Measurements from ENCODE around the gene BAG1.

BAG1 gene

DNA sequence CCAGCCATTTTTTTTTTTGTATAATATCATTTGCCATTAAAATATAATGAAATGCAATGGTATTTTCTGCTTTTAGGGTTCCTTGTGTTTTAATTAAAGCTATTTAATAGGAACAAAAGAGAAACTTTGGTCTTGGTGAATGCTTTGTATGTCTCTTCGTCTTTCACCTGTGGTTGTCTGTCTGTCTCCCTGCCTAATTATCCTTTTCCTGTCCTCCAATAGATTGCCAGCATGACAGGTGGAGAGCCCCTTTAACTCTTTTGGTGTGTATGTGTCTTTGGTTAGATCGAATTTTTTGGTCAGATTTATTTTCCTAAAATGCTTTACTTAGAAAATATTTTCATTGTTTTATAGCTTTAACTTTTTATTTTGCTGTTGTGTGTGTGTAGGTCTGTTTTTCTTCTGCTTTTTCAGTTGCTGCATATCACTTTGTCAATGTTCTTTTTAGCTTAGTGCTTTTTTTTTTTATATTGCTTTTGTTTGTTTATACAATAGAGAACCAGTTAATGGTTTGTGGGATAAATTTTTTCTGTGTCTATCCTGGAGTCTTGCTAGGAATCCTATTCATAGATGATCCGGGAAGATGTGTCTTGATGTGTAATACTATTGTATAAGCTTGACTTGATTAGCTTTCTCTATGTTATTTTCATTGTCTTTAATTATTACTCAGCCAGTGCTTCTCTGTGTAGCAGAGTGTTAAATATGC lies 8.9 kb upstream of the BAG1 start:
- DNase-seq, result no peak

- no peak for DNase-seq
Measured at GRCh38 chr9:33272061-33272460, 7.6 kb upstream of the BAG1 start.

GRCh38 chr9:33270146-33270545 lies 5.6 kb upstream of the BAG1 start:
- DNase-seq, result no peak

DNA sequence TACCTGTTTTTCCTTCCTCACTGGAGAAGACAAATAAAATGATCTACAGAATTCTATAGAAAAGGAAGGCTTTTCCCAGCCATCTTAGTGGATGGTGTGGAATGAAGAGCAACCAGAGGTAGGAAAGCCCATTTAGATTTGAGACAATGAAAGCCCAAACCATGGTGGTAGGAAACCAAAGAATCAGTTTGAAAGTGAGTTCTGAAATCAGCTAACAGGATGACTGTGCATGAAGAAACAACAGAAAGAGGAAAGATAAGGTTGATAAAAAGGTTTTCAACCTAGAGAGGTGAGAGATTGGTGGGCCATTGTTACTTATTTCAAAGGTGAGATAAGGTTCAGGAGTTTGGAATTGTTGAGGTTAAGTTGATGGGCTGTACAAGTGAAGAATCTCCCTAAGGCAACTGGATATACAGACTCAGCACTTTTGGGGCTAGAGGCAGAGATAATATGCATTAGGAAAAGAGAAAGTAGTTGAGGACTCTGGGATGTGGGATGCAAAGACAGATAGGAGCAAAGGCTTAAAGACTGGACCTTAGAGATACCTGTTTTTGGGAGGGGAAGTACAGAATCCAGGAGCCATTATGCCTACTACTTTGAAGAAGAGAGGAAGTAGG lies 2.8 kb upstream of the BAG1 start:
- DNase-seq, result no peak

- DNase-seq, result no peak
Measured at GRCh38 chr9:33265211-33265865, 830 bp upstream of the BAG1 start.

DNA sequence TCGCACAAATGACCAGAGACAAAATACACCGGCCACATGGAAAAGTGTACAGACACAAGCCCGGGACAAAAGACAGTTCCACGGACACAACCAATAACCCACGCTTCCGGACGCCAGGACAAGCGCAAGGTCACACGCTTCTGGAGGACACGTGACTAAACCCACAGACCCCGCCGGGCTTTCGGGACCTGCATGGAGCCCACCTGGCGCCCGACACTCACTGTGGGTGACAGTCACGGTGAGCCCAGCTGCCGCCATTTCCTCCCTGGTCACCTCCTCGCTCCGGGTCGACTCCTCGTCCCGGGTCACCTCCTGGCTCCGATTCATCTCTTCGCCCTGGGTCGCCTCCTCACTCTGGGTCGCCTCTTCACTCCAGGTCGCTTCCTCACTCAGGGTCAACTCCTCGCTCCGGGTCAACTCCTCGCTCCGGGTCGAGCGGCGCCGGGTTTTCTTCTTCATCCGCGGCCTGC lies 470 bp downstream of the BAG1 start:
- peak; percentile 63 for DNase-seq

DNA sequence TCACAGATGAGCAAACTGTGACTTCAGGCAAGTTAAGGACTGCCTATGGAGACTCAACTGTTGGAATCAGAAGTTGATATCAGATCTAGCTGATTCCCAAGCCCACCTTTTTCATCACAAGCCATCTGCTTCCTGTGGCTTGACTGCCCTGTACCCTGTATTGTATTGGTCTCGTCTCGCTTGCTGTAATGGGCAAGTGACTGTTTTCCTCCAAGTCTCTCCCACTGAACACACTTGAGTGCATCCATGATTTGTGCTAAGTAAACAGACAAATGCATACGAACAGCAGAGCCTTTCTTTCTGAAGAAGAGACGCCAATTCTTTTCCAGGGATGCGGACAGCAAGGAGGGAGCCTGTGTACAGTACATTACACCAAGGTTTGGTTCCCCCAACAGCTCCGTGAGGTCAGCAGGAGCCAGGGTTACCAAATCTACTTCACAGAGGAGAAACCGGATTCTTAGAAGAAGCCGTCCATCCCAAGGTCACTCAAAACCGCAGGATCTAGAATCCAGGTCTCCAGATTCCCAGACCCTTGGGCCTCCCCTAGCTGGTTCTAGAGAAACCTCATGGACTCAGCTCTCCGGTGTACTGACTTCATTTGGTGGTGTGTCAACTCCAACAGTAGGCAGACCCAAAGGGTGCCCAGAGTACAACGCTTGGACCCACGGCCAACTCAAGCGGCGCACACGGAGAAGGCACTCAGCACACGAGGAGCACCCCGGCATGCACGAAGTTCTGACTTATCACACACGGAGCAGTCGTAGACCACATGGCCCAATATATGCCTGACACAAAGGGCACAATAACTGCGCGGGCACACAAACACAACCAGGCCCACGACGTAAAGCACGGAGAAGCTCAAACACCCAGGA lies 1.1 kb downstream of the BAG1 start:
- no peak for DNase-seq

DNA sequence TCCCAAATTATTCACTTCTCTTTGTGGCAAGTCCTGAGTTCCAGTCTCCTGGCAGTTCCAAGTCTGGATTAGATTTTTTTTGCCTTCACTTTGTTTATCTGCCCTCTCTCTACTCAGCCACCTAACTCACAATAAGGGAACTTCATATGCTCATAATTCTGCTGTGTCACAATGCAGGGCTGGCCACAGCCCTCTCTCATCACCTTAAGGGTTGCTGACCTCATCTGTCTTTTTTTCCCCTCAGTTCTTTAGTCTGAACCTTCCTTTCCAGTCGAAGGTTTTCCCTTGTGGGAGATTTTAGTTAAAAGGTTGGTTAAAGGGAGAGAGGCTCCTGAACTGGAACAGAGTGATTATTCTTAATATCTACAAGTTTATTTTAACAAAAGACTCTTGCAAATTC lies 4.1 kb downstream of the BAG1 start:
- DNase-seq, result no peak

DNA sequence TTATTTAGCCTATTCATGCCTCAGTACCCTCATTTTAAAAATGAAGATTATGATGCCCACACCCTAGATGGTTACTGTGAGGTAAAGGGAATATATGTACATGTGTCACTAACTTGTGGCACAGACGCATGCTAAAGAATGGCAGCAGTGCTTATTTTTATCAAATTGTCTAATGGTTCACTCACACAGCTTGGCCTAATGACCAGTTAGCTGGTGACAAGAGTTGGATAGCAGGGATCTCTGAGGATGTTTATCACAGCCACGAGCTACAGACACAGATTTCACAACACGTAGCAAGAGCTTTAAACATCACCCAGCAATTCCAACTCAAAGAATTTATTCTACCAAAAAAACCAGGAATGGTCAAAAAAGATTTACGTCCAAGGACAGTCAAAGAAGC lies 7.2 kb downstream of the BAG1 start:
- DNase-seq, result no peak

- DNase-seq, result no peak
Measured at GRCh38 chr9:33256236-33256635, 8.3 kb downstream of the BAG1 start.

DNA sequence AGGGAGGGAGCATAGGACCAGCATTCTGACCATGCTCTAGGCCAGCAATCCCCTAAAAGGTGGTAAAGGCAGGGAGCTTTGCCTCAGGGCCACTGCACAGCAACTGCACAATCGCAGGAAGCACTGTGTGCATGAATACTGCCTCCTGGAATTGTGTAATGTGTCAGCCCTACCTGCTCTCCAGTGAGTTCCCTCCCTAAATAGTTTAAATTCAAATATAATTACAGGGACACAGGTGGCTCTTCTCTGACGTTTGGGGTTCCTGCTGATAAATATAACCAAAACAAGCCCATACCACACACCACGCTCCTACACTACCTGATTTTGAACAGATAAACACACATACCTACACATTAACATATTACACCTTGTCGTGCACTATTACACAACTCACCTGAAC lies 9.0 kb downstream of the BAG1 start:
- no peak for DNase-seq

- no peak for DNase-seq
Measured at GRCh38 chr9:33255014-33255413, 9.5 kb downstream of the BAG1 start.

DNA sequence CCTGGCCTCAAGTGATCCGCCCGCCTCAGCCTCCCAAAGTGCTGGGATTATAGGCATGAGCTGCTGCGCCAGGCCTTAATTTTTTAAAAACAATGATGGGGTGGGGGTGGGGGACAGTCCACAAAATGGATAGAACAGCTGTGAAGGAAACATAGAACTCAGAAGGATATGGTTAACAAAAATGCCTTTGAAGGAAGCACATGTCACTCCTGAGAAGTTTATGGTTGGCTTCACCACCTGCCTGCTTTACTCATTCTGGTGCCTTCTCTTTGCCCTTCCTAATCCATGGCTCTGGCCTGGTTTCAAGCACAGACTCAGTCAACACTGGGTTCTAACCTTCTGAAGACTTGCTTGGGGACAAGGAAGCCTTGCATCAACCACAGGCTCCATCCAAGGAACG lies 10.3 kb downstream of the BAG1 start:
- no peak for DNase-seq

DNA sequence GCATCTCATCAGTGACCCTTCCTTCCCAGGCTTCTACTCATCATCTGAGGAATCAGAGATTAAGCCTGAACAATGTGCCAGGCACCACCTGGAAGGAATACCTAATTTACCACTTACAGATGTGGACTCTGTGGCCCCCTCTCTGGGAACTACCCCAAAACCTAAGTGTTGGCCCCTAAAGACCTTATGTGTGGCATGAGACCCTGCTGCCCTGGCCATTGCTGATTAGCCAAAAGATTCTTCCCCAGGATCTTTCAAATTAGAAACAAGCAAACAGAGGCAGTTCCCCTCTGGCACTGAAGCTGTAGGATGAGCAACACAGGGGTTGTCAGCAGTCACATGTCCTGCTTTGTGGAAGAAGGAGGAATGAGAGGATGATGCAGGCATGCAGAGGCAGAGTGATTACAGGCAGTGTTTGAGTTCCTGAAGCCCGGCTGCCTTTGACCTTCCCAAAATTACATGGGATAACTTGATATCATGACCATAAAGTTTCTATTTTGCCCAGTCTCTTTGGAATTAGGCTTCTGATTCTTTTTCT lies 14.0 kb downstream of the BAG1 start:
- no peak for DNase-seq

GRCh38 chr9:33249983-33250382 lies 14.5 kb downstream of the BAG1 start:
- no peak for DNase-seq

DNA sequence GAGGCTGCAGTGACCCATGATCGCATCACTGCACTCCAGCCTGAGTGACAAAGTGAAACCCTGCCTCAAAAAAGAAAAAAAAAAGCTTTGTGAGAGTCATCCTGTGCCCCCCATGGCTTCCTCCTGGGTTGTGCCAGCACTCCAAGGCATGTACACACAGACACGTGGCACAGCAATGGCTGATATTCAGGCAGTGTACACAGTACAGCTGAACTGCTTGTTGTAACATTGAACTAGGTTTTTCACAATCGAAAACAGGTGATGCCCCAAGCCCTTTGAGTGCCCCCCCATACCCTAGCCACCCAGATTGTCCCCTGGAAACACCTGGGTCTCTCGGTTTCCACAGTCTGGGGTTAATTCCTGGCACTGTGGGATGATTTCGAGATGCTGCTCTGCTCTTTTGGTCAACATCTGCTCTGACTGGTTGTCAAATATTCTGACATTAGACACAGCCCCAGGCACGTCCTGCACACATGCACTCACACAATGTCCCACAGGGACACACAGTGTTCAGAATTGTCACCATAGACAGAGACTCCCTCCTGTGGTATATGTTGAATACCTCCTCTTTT lies 15.3 kb downstream of the BAG1 start:
- no peak for DNase-seq

GRCh38 chr9:33248606-33249005 lies 15.9 kb downstream of the BAG1 start:
- no peak for DNase-seq

- no peak for DNase-seq
Measured at GRCh38 chr9:33246269-33246860, 18.1 kb downstream of the BAG1 start.

GRCh38 chr9:33245341-33245740 lies 19.2 kb downstream of the BAG1 start:
- no peak for DNase-seq

DNA sequence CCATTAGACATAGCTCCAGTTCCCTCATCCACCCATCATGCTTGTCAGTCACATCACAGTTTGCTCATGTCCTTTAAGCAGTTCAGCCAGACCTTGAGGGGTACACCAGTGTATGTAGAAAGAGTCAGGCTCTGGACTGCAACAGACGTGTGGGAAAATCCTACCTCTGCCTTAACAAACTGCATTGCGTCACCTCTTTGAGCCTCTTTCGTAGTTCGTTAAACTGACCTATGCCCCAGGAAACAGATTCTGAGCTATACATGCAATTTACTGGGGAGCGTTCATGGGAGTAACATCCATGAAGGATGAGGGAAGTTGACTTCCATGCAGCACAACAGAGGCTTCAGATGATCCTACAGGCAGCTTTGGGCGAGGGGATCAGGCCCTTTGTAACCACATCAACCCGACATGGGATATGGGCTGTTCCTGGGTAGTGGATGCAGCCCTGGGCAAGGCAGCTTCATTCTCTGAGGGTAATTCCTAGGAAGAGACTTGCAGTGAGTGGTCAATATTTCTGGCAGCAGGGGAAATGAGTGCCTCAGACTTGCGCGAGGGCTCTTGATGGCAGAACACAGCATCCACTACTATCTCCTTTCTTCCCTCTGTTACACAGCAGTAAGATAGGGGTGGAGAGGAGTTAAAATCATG lies 20.2 kb downstream of the BAG1 start:
- DNase-seq, result no peak

- no peak for DNase-seq
Measured at GRCh38 chr9:33242609-33243134, 21.8 kb downstream of the BAG1 start.
